Stomach smooth muscle (tissue), 2 donors: ENCODE data around the gene PPP1R3C.

Experiments
- H3K27ac ChIP-seq: one replicate; pipeline ENCODE4 v1.7.0; 2013; ENCODE audit warnings: mild to moderate bottlenecking, low read length, inconsistent platforms
- H3K27me3 ChIP-seq, 2 donors: one replicate each; pipeline ENCODE4 v1.7.0; 2013; ENCODE audit warnings: low read length in 2 of 2; ENCODE audit not compliant: insufficient read depth in 2 of 2, control insufficient read depth in 1 of 2
- H3K36me3 ChIP-seq, 2 donors: one replicate each; pipeline ENCODE4 v1.7.0; 2013; ENCODE audit warnings: low read length in 2 of 2; ENCODE audit not compliant: control insufficient read depth in 2 of 2, insufficient read depth in 2 of 2
- H3K4me1 ChIP-seq: one replicate; pipeline ENCODE4 v1.7.0; 2013; ENCODE audit warnings: low read length; ENCODE audit not compliant: control insufficient read depth, insufficient read depth
- H3K4me3 ChIP-seq, 2 donors: one replicate each; pipeline ENCODE4 v1.7.0; 2013; ENCODE audit warnings: low read length in 2 of 2
- H3K9ac ChIP-seq, 2 donors: one replicate each; pipeline ENCODE4 v1.7.0; 2013; ENCODE audit warnings: low read length in 2 of 2, mild to moderate bottlenecking in 1 of 2
- H3K9me3 ChIP-seq, 2 donors: one replicate each; pipeline ENCODE4 v1.7.0; 2013; ENCODE audit warnings: low read length in 2 of 2; ENCODE audit not compliant: control insufficient read depth in 2 of 2
- donor health status: healthy.
- donor health status: Pancreatic carcinoma.

Gene PPP1R3C

GRCh38 chr10:91613411-91614187, 19.3 kb downstream of the PPP1R3C start:
- H3K4me1 ChIP-seq, result peaks cover 36% of the 10 kb centered on the region
- no peak overlapping the region for H3K4me3 ChIP-seq
- peak overlapping the region; percentile 76 for H3K27ac ChIP-seq

GRCh38 chr10:91610919-91611318, 22.0 kb downstream of the PPP1R3C start:
- peaks cover 0 to 2% of the 10 kb centered on the region in 2 donors for H3K9me3 ChIP-seq
- H3K4me3 ChIP-seq, result no peak overlapping the region
- no peaks in the 10 kb centered on the region for H3K36me3 ChIP-seq
- no peak overlapping the region for H3K9ac ChIP-seq
- no peaks in the 10 kb centered on the region for H3K27me3 ChIP-seq
- H3K27ac ChIP-seq, result peak overlapping the region; percentile 67
- peaks cover 49% of the 10 kb centered on the region for H3K4me1 ChIP-seq

More at GRCh38 chr10:91613411-91614187, 19.3 kb downstream of the PPP1R3C start:
- Histone ChIP-seq H3K36me3 (no peaks in the 10 kb centered on the region), H3K9ac (no peak overlapping the region), H3K27me3 (no peaks in the 10 kb centered on the region), H3K9me3 (peaks cover 0 to 2% of the 10 kb centered on the region in 2 donors)

- Histone ChIP-seq H3K4me1 (peaks cover 49% of the 10 kb centered on the region), H3K27ac (peak overlapping the region; percentile 46), H3K9ac (no peak overlapping the region), H3K9me3 (no peaks in the 10 kb centered on the region), H3K36me3 (no peaks in the 10 kb centered on the region), H3K27me3 (no peaks in the 10 kb centered on the region), H3K4me3 (no peak overlapping the region)
Measured at GRCh38 chr10:91610444-91610843, 22.4 kb downstream of the PPP1R3C start.

- H3K36me3 ChIP-seq, result no peaks in the 10 kb centered on the region
- H3K27me3 ChIP-seq, result no peaks in the 10 kb centered on the region
- peak overlapping the region; percentile 42 to 68 for H3K9ac ChIP-seq
- peak overlapping the region; percentile 24 to 56 for H3K4me3 ChIP-seq
- H3K4me1 ChIP-seq, result peaks cover 48% of the 10 kb centered on the region
- H3K27ac ChIP-seq, result peak overlapping the region; percentile 92
- no peaks in the 10 kb centered on the region for H3K9me3 ChIP-seq
Measured at GRCh38 chr10:91607646-91608403, 25.0 kb downstream of the PPP1R3C start.

GRCh38 chr10:91605968-91606367, 26.9 kb downstream of the PPP1R3C start:
- H3K36me3 ChIP-seq, result no peaks in the 10 kb centered on the region
- H3K9ac ChIP-seq, result no peak overlapping the region
- H3K27ac ChIP-seq, result no peak overlapping the region
- H3K27me3 ChIP-seq, result no peaks in the 10 kb centered on the region
- H3K9me3 ChIP-seq, result no peaks in the 10 kb centered on the region
- H3K4me1 ChIP-seq, result peaks cover 44% of the 10 kb centered on the region
- no peak overlapping the region for H3K4me3 ChIP-seq

- Histone ChIP-seq H3K4me1 (peaks cover 41% of the 10 kb centered on the region), H3K9ac (no peak overlapping the region), H3K4me3 (no peak overlapping the region), H3K27ac (peak overlapping the region; percentile 3), H3K27me3 (no peaks in the 10 kb centered on the region), H3K9me3 (no peaks in the 10 kb centered on the region), H3K36me3 (no peaks in the 10 kb centered on the region)
Measured at GRCh38 chr10:91604553-91605534, 28.0 kb downstream of the PPP1R3C start.

GRCh38 chr10:91603931-91604331, 28.9 kb downstream of the PPP1R3C start:
- Histone ChIP-seq H3K27me3 (no peaks in the 10 kb centered on the region), H3K9ac (no peak overlapping the region), H3K36me3 (no peaks in the 10 kb centered on the region), H3K4me3 (peak overlapping the region in 1 of 2 donors; percentile 1), H3K4me1 (peaks cover 32% of the 10 kb centered on the region), H3K27ac (peak overlapping the region; percentile 3), H3K9me3 (no peaks in the 10 kb centered on the region)

GRCh38 chr10:91602868-91603568, 29.9 kb downstream of the PPP1R3C start:
- no peaks in the 10 kb centered on the region for H3K9me3 ChIP-seq

GRCh38 chr10:91602449-91602848, 30.4 kb downstream of the PPP1R3C start:
- H3K27ac ChIP-seq, result no peak overlapping the region

More at GRCh38 chr10:91602868-91603568, 29.9 kb downstream of the PPP1R3C start:
- Histone ChIP-seq H3K36me3 (no peaks in the 10 kb centered on the region), H3K27me3 (no peaks in the 10 kb centered on the region), H3K9ac (no peak overlapping the region), H3K4me1 (peaks cover 30% of the 10 kb centered on the region), H3K4me3 (no peak overlapping the region), H3K27ac (no peak overlapping the region)

GRCh38 chr10:91601212-91601611, 31.7 kb downstream of the PPP1R3C start:
- H3K27me3 ChIP-seq, result no peaks in the 10 kb centered on the region
- no peaks in the 10 kb centered on the region for H3K9me3 ChIP-seq
- no peaks in the 10 kb centered on the region for H3K36me3 ChIP-seq
- no peak overlapping the region for H3K27ac ChIP-seq
- H3K9ac ChIP-seq, result no peak overlapping the region
- H3K4me1 ChIP-seq, result peaks cover 37% of the 10 kb centered on the region
- H3K4me3 ChIP-seq, result no peak overlapping the region

More at GRCh38 chr10:91602449-91602848, 30.4 kb downstream of the PPP1R3C start:
- H3K9ac ChIP-seq, result no peak overlapping the region
- peaks cover 30% of the 10 kb centered on the region for H3K4me1 ChIP-seq
- no peak overlapping the region for H3K4me3 ChIP-seq
- H3K27me3 ChIP-seq, result no peaks in the 10 kb centered on the region
- no peaks in the 10 kb centered on the region for H3K9me3 ChIP-seq
- no peaks in the 10 kb centered on the region for H3K36me3 ChIP-seq
